HCEC 1CT (cell line): ENCODE measurements around the gene SEPTIN10.
A peak's percentile ranks its signal among the peaks of the same experiment; 100 is the strongest.
"Not testable (repeated sequence)": the region's sequence is repeated elsewhere in the genome, so short reads cannot be mapped to it uniquely, and the experiment has no call there.

ENCODE experiments used
- DNase-seq: peaks from one replicate; pipeline ENCODE4 v3.0.0-alpha.2; 2017

SEPTIN10 gene

GRCh38 chr2:109613922-109614714 lies at the start of gene SEPTIN10, which contains the start of gene SOWAHC:
TSS of gene SEPTIN10 (minus strand) at chr2:109613966. CDS start at chr2:109613827, 139 bp downstream.
TSS of gene SOWAHC (plus strand) at chr2:109614364. CDS start at chr2:109614490, 126 bp downstream.
- DNase-seq: peak; percentile 100

- no peak for DNase-seq
Measured at GRCh38 chr2:109662889-109663288, 49.1 kb upstream of the SEPTIN10 start.

DNA sequence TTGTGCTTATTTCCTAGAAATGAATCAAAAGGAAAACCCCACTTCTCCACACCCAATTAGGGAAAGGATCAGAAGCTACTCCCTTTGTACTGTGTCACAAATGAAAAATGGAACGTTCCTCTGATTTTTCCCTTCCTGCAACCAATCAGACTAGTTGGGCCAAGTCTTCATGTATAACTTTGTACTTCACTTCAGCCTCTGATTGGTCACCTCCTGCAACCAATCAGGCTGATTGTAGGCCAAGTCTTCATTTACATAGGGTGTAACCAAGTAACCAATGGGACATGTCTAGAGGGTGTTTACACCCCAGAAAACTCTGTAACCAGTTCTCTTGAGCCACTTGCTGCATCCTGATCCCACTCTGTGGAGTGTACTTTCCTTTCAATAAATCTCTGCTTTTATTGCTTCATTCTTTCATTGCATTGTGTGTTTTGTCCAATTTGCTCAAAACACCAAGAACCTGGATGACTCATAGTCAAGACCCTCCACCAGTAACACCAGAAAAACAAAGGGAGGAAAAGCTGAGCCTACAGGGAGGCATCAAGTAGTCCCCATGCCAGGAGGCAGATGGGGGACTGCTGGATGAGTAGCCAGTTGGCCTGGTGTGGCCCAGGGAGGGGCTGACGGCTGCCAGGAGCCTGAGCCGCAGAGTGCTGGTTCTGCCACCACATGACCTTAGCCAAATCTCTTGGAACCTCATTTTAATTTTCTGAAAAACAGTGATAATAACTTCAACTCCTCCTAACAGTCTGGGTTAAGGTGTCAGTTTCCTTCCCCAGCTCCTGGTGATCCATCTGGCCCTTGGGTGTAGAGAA lies 46.5 kb upstream of the SEPTIN10 start:
- no peak for DNase-seq

- no peak for DNase-seq
Measured at GRCh38 chr2:109659396-109660045, 45.8 kb upstream of the SEPTIN10 start.

- no peak for DNase-seq
Measured at GRCh38 chr2:109655287-109655686, 41.5 kb upstream of the SEPTIN10 start.

GRCh38 chr2:109654326-109655050 lies 40.7 kb upstream of the SEPTIN10 start:
- DNase-seq: no peak

DNA sequence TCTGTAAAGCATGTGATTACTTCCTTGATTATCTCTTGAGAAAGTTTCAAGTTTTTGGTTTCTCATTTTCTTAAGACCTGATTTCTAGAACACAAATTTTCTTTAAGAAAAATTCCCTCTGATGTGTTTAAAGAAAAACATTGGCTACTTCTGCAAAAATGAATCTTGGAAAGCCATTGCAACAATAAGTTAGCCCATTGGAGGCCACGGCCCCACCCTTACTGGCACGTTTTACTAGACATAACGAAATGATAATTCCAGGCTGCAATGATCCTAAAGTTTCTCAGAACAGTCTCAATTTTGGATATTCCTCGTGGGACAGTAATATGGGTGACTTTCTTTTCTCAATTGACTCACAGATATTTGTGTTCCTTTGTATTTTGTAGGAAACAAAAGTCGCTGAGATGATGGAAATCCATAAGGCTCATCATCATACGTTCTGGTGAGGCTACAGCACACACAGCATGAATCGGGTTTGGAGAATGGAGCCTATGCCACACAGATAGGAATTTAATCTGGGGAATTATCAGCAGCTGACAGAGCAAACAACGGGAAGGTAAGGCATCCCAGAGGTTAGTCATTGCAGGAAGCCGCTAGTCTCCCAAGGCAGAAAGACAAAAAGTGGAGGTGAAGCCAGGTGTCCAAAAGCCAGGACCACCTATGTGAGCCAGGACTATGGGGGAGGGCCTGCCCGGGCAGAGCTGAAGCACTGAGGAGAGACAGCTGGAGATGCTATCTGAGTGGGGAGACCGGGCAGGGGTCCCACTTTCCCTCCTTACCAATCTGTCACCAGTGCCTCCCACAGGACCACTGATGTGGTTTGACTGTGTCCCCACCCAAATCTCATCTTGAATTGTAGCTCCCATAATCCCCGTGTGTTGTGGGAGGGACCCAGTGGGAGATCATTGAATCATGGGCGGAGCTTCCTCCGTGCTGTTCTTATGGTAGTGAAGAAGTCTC lies 36.2 kb upstream of the SEPTIN10 start:
- no peak for DNase-seq

DNA sequence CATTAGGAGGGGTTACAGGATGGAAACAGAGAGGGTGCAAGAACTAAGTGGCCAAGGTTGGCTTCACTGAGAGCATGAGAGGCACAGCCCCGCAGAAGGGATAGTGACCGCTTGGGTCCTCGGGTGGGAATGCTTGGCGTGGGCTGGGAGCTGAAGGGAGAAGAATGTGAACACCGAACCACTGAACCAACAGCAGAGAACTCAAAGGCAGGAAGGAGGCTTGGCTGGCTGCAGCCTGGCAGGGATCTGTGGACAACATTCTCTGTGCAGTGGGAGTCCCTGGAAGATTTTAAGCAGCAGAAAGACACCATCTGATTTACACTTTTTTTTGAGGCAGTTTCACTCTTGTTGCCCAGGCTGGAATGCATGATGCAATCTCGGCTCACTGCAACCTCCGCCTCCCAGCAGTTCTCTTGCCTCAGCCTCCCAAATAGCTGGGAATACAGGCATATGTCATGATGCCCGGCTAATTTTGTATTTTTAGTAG lies 34.3 kb upstream of the SEPTIN10 start:
- no peak for DNase-seq

GRCh38 chr2:109647636-109648035 lies 33.9 kb upstream of the SEPTIN10 start:
- DNase-seq: no peak

GRCh38 chr2:109646961-109647360 lies 33.2 kb upstream of the SEPTIN10 start:
- DNase-seq: no peak

DNA sequence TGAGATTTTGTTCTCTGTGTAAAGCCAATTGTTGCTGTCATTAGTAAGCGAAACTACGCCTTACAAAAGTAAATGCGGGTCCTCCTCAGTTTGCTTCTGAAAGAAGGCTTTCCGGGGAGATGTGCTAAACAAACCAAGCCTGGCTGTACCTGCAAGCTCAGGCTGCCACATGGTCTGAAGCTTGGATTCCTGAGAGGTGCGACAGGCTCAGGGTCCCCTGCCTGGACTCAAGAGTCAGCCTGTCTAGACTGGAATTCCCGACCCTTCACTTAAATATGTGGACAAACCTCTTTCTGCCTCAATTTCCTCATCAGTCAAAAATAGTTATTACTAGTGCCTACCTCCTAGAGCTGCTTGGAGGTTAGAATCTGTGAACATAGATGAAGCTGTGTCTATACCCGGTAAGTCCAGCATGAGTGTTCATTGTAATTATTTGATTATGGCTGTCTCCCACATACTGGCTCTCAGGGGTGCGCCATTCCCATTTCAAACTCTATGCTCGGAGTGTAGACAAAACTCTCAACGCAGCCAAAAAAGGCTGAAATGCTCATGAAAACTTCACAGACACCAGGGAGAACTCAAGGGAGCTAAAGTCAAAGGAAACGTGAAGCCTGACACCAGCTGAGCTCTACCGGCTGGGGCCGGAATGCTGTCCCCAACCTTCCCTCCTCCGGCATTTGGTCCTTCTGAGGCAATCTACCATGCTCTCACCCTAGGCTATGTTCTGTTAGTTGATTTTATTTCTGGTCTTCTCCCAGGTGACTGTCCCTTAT lies 31.8 kb upstream of the SEPTIN10 start:
- DNase-seq: no peak

GRCh38 chr2:109644571-109645275 lies 31.0 kb upstream of the SEPTIN10 start:
- DNase-seq: no peak

GRCh38 chr2:109640000-109640399 lies 26.2 kb upstream of the SEPTIN10 start:
- DNase-seq: not testable (repeated sequence)

DNA sequence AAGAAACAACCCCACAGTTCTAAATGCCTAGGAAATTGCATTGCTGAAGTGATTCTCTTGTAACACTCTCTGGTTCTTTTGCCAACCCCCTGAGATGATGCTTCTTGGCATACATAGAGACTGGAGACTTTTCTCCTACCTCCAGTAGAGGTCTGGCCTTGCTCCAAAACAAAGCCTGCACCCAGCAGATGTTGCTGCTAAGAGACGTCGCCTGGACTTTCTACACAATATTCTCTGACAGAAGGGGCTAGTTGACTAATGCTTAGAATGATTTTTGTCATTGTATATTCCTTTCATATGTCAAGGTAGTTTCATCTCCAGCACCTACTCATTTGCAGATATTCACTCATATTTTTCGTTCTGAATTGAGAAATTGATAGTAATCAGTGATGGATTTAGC lies 25.0 kb upstream of the SEPTIN10 start:
- no peak for DNase-seq

DNA sequence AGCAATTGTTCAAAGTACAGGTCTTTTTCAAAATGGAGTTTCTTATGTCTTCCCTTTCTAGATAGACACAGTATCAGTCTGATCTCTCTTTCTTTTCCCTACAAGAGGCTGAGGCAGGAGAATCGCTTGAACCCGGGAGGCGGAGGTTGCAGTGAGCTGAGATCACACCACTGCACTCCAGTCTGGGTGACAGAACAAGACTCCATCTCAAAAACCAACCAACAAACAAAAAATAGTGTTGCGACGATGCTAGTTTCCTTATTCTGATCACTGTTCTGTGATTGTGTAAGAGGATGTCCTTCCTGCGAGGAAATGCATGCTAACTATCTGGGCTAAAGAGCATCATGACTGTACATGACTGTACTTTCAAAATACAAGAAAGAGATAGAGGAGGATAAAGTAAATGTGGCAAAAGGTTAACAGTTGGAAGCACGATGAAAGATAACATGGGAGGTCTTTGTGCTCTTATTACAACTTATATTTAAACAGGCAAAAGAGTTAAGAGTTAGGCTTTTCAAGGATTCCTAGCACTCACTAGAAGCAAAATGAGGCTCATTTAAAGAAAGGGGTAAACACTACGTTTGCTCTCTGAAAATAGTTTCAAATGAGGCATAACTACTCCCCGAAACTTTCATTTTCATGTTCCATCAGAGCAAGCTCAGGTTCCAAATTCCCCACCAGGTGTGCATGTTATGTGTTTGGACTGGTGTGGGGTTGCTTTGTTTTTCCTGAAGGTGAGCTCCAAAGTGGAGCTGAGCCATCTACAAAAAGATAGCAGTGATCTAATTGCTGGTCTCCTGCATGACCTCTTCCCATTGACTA lies 24.2 kb upstream of the SEPTIN10 start:
- DNase-seq: peak; percentile 70

DNA sequence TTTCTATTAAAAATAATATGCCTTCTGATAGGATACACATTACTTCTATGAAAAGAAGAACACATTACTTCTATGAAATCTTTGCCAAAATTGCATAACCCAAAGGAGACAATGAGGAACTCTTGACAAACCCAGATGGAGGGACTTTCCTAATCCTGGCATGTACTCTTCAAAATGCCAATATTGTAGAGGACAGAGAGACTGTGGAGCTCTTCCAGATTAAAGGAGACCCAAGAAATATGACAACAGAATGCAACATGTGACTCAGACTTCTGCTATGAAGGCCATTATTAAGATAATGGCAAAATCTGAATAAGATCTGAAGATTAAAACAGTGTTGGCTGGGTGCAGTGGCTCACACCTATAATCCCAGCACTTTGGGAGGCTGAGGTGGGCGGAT lies 22.6 kb upstream of the SEPTIN10 start:
- DNase-seq: no peak

DNA sequence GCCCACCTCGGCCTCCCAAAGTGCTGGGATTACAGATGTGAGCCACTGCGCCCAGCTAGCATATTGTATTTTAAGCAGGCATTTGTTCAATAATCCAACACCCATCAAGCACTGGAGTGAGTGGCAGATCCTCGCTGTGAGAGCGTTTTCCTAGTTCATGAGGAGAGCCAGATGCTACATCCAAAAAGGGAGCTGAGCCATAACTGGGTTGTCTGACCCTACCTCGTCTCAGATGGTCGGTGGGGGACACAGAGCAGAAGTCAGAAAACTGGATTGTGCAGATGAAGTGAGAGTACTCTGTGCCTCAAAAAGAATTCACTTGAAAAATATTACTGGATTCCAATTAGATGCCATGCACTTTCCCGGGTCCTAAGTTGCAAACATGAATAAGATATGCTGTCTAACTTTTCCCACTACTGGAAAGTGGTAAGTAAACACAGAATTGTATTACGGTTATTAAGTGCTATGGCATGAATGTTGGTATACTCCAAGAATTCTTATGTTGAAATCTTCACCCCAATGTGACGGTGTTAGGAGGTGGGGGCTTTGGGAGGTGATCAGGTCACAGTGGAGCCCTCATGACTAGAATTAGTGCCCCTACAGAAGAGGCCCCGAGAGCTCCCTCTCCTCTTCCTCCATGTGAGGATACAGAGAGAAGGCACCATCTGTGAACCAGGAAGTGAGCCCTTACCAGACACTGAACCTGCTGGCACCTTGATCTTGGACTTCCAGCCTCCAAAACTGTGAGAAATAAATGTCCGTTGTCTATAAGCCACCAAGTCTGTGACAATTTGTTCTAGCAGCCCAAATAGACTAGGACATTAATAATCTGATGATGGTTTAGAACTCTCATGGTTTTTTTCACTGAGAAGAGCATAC lies 21.9 kb upstream of the SEPTIN10 start:
- DNase-seq: no peak
